DND-41 (cell line): ENCODE measurements around the gene NDRG4.

Experiments
- EZH2 ChIP-seq: IDR thresholded peaks from 3 replicates; pipeline ENCODE4 v1.6.1; 2012; ENCODE audit warnings: borderline replicate concordance, low read depth, mild to moderate bottlenecking, moderate library complexity, low read length, inconsistent platforms; ENCODE audit not compliant: severe bottlenecking
- TF ChIP-seq, protein P1 (sequence below): IDR thresholded peaks from 2 replicates; pipeline ENCODE4 v1.5.1; 2012; ENCODE audit warnings: borderline replicate concordance, low read length, moderate library complexity, mild to moderate bottlenecking; ENCODE audit not compliant: poor library complexity, severe bottlenecking; ENCODE audit errors: extremely low read depth

DNA sequence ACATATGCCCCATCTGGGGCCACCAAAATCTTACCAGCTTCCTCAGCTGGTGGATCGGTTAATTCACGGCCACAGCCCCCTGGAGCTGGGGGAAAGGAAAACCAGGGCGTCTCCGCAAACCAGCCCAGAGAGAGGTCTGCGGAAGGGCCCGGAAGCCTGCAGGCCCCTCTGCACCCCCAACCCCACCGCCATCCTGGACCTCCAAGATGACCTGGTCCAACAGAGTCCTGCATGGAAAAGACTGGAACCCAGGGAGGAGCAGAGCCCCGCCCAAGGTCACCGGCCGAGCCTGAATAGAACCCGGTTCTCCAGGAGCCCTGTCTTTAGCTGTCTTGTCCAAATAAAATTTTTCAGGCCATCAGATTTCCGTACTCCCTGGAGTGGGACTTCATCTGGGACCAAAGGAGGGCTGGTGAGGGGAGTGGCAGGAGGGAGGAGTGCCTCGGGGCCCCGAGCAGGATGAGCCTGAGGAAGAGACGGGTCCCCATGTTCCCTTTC, 37.4 kb upstream of the NDRG4 start:
- TF ChIP-seq, protein P1, sequence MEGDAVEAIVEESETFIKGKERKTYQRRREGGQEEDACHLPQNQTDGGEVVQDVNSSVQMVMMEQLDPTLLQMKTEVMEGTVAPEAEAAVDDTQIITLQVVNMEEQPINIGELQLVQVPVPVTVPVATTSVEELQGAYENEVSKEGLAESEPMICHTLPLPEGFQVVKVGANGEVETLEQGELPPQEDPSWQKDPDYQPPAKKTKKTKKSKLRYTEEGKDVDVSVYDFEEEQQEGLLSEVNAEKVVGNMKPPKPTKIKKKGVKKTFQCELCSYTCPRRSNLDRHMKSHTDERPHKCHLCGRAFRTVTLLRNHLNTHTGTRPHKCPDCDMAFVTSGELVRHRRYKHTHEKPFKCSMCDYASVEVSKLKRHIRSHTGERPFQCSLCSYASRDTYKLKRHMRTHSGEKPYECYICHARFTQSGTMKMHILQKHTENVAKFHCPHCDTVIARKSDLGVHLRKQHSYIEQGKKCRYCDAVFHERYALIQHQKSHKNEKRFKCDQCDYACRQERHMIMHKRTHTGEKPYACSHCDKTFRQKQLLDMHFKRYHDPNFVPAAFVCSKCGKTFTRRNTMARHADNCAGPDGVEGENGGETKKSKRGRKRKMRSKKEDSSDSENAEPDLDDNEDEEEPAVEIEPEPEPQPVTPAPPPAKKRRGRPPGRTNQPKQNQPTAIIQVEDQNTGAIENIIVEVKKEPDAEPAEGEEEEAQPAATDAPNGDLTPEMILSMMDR: no peak
- TF ChIP-seq EZH2: no peak
